Caco-2 (cell line): ENCODE measurements around the gene CXCL6. TPM values are rescaled to one million over a fixed set of nuclear protein-coding genes. Genes with fewer than 3 reads are reported as not detected.

Experiments
- BruUV-seq: library from RNA; stranded (reverse); fragments of 400-500 nt; replicated peaks from 2 replicates; lab custom pipeline; 2021; lab: Mats Ljungman, UMichigan
- CTCF ChIA-PET: fragments of 300-600 bp; sonication (Branson Sonifier 250); formaldehyde crosslinking; loops from one replicate; lab custom pipeline; 2022; ENCODE audit warnings: antibody characterized with exemption; lab: Charles Lee
- POLR2A ChIA-PET: fragments of 300-600 bp; sonication (Branson Sonifier 250); formaldehyde crosslinking; loops from one replicate; lab custom pipeline; 2022; ENCODE audit warnings: antibody characterized with exemption; lab: Charles Lee
- DNase-seq, 2 experiments: peaks; one replicate each; pipeline versions ENCODE4 v3.0.0 to v3.0.0-alpha.2; 2020 to 2022
- H3K27me3 ChIP-seq: replicated peaks from 2 replicates; pipeline ENCODE4 v1.6.0; 2011; ENCODE audit warnings: low read length; ENCODE audit not compliant: control insufficient read depth, insufficient read depth
- H3K36me3 ChIP-seq: 2 replicates; pipeline ENCODE4 v1.5.1; 2011; ENCODE audit warnings: low read length; ENCODE audit not compliant: control insufficient read depth, insufficient read depth
- H3K4me1 ChIP-seq: fragments of 250-450 bp; sonication (Bioruptor Pico); 2 replicates; pipeline ENCODE4 v1.5.1; 2020; ENCODE audit warnings: mild to moderate bottlenecking
- H3K4me3 ChIP-seq: 2 replicates; pipeline ENCODE4 v1.5.1; 2011; ENCODE audit warnings: low read depth, mild to moderate bottlenecking, control low read depth, low read length
- H3K9me3 ChIP-seq: fragments of 250-450 bp; sonication (Bioruptor Pico); 2 replicates; pipeline ENCODE4 v1.5.1; 2020; ENCODE audit warnings: mild to moderate bottlenecking, moderate library complexity
- H3K27ac Mint-ChIP-seq: one replicate; pipeline ENCODE4 v1.8.0; 2022; ENCODE audit warnings: mixed read lengths; ENCODE audit not compliant: unreplicated experiment
- H3K27me3 Mint-ChIP-seq: one replicate; pipeline ENCODE4 v1.8.0; 2022; ENCODE audit warnings: mixed read lengths; ENCODE audit not compliant: insufficient read depth, unreplicated experiment
- H3K36me3 Mint-ChIP-seq: one replicate; pipeline ENCODE4 v1.8.0; 2022; ENCODE audit warnings: mild to moderate bottlenecking, mixed read lengths; ENCODE audit not compliant: insufficient read depth, unreplicated experiment
- H3K4me1 Mint-ChIP-seq: one replicate; pipeline ENCODE4 v1.8.0; 2022; ENCODE audit warnings: low read depth, mixed read lengths; ENCODE audit not compliant: unreplicated experiment
- H3K4me3 Mint-ChIP-seq: one replicate; pipeline ENCODE4 v1.8.0; 2022; ENCODE audit warnings: mild to moderate bottlenecking, moderate library complexity, mixed read lengths; ENCODE audit not compliant: unreplicated experiment
- H3K9me3 Mint-ChIP-seq: one replicate; pipeline ENCODE4 v1.8.0; 2022; ENCODE audit warnings: mixed read lengths; ENCODE audit not compliant: unreplicated experiment
- CTCF ChIP-seq, 2 experiments: fragments of 200-600 bp in 1 of 2; IDR thresholded peaks; 1 replicate in 1 of 2; 2 replicates in 1 of 2; pipeline versions ENCODE4 v1.5.1 to v1.8.0; 2011 to 2022; ENCODE audit warnings: antibody characterized with exemption in 1 of 2, control low read depth in 1 of 2, inconsistent platforms in 1 of 2, low read depth in 1 of 2, low read length in 1 of 2, mild to moderate bottlenecking in 1 of 2, moderate library complexity in 1 of 2; ENCODE audit not compliant: insufficient read depth in 1 of 2, severe bottlenecking in 1 of 2, unreplicated experiment in 1 of 2
- intact Hi-C: fragments of 100-400 bp; cut with micrococcal nuclease; formaldehyde crosslinking; loops from one replicate; pipeline ENCODE4 v1.10.0; 2022; ENCODE audit not compliant: unreplicated experiment
- total RNA-seq: library from RNA; stranded (reverse); gene quantifications from 2 replicates; pipeline ENCODE4 v1.2.3, GENCODE V29; 2022

CXCL6 gene
- total RNA-seq, 1 experiment from 2014 or later: not detected

GRCh38 chr4:73815145-73815544, 21.3 kb upstream of the CXCL6 start:
- H3K9me3 Mint-ChIP-seq: no peaks in the 10 kb centered on the region
- ChIA-PET POLR2A (no interaction called here), CTCF (no interaction called here)
- peaks cover 12% of the 10 kb centered on the region for H3K27me3 Mint-ChIP-seq
- H3K4me1 Mint-ChIP-seq: no peaks in the 10 kb centered on the region
- H3K27ac Mint-ChIP-seq: no peak overlapping the region
- intact Hi-C loops: no loop called here
- H3K27me3 ChIP-seq: no peaks in the 10 kb centered on the region
- H3K4me3 Mint-ChIP-seq: no peak overlapping the region
- no peaks in the 10 kb centered on the region for H3K4me1 ChIP-seq
- no peaks in the 10 kb centered on the region for H3K36me3 Mint-ChIP-seq
- H3K4me3 ChIP-seq: no peak overlapping the region
- DNase-seq: no peak
- H3K9me3 ChIP-seq: no peaks in the 10 kb centered on the region
- no TSS peak for BruUV-seq
- TF ChIP-seq CTCF (IDR thresholded peaks at IDR 0.05; ENCODE audit: insufficient read depth in 1 of 2, low read depth in 1 of 2, low read length in 1 of 2, severe bottlenecking in 1 of 2, unreplicated experiment in 1 of 2): no peak
- H3K36me3 ChIP-seq: no peaks in the 10 kb centered on the region; the same call in 1 of the 2 replicates

GRCh38 chr4:73816814-73817213, 19.7 kb upstream of the CXCL6 start:
- ChIA-PET POLR2A (no interaction called here), CTCF (no interaction called here)
- Mint-ChIP-seq H3K27ac (no peak overlapping the region), H3K36me3 (no peaks in the 10 kb centered on the region), H3K4me1 (no peaks in the 10 kb centered on the region), H3K9me3 (no peaks in the 10 kb centered on the region), H3K27me3 (peaks cover 7% of the 10 kb centered on the region), H3K4me3 (no peak overlapping the region)
- no peaks in the 10 kb centered on the region for H3K9me3 ChIP-seq
- H3K36me3 ChIP-seq: no peaks in the 10 kb centered on the region; the same call in 1 of the 2 replicates
- no peak overlapping the region for H3K4me3 ChIP-seq
- no peaks in the 10 kb centered on the region for H3K27me3 ChIP-seq
- intact Hi-C loops: no loop called here
- no peak for TF ChIP-seq CTCF (IDR thresholded peaks at IDR 0.05; ENCODE audit: insufficient read depth in 1 of 2, low read depth in 1 of 2, low read length in 1 of 2, severe bottlenecking in 1 of 2, unreplicated experiment in 1 of 2)
- DNase-seq: no peak
- BruUV-seq: no TSS peak
- no peaks in the 10 kb centered on the region for H3K4me1 ChIP-seq

GRCh38 chr4:73817341-73817740, 19.1 kb upstream of the CXCL6 start:
- BruUV-seq: no TSS peak
- Histone ChIP-seq H3K4me1 (no peaks in the 10 kb centered on the region), H3K36me3 (no peaks in the 10 kb centered on the region; the same call in 1 of the 2 replicates), H3K27me3 (no peaks in the 10 kb centered on the region), H3K4me3 (no peak overlapping the region), H3K9me3 (no peaks in the 10 kb centered on the region)
- Mint-ChIP-seq H3K27ac (no peak overlapping the region), H3K27me3 (peaks cover 10% of the 10 kb centered on the region), H3K9me3 (no peaks in the 10 kb centered on the region), H3K4me3 (no peak overlapping the region), H3K36me3 (no peaks in the 10 kb centered on the region), H3K4me1 (no peaks in the 10 kb centered on the region)
- no peak for DNase-seq
- ChIA-PET CTCF (no interaction called here), POLR2A (no interaction called here)
- intact Hi-C loops: no loop called here
- TF ChIP-seq CTCF (IDR thresholded peaks at IDR 0.05; ENCODE audit: insufficient read depth in 1 of 2, low read depth in 1 of 2, low read length in 1 of 2, severe bottlenecking in 1 of 2, unreplicated experiment in 1 of 2): no peak
